ENCODE measurements around the gene C16orf92.

- TF ChIP-seq CTCF (IDR thresholded peaks at IDR 0.05) (no peak), POLR2A (IDR thresholded peaks at IDR 0.05) (no peak)
These were observed 33.7 kb upstream of the C16orf92 start for GRCh38 chr16:29989111-29989858.
